Measurements from ENCODE around the gene SAMD10.

DNA sequence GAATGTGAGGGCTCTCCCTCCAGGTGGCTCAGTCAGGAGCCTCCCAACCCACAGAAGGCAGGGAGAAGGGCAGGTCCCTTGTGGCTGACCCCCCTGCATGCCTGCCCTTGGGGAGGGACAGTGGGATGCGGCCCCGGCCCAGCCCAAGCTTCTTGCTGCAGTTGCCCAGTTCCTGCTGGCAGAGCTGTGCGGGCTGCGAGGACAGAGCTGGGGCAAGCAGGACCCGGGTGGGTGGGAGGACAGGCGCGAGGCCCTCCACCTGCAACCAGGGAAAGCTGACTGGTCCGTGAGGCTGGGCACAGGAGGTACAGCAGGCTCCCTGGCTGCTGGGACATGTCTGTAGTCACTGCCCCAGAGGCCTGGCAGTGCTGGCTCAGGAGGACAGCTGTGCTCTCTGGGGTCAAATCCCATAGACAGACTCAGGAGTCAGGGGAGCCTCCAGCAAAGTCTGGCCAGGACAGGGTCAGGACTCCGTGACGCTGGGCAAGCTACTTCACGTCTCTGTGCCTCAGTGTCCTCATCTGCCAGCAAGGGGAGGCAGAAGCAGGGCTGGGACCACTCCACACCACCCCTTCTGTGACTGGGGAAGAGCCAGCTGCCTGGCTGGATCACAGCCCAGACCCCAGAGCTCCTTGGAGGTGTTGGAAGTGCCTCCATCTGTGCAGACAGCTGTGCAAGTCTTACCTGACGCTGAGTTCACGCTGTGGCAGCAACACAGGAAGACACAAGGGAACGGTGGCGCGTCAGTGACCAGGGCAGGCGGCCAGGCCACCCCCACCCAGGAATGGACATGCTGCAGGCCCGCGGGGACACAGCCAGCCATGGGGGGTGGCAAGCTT lies 36.3 kb downstream of the SAMD10 start:
- TF ChIP-seq, protein P1, sequence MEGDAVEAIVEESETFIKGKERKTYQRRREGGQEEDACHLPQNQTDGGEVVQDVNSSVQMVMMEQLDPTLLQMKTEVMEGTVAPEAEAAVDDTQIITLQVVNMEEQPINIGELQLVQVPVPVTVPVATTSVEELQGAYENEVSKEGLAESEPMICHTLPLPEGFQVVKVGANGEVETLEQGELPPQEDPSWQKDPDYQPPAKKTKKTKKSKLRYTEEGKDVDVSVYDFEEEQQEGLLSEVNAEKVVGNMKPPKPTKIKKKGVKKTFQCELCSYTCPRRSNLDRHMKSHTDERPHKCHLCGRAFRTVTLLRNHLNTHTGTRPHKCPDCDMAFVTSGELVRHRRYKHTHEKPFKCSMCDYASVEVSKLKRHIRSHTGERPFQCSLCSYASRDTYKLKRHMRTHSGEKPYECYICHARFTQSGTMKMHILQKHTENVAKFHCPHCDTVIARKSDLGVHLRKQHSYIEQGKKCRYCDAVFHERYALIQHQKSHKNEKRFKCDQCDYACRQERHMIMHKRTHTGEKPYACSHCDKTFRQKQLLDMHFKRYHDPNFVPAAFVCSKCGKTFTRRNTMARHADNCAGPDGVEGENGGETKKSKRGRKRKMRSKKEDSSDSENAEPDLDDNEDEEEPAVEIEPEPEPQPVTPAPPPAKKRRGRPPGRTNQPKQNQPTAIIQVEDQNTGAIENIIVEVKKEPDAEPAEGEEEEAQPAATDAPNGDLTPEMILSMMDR (IDR thresholded peaks at IDR 0.05) = no peak
- no peak for TF ChIP-seq POLR2A (IDR thresholded peaks at IDR 0.05)
